Stimulated activated CD4-positive, alpha-beta T cell treated with anti-CD3 and anti-CD28 coated beads, Interleukin-2, amount 100 ng/mL, for 4 hours (primary cell): Measurements from ENCODE around the gene ZNF638.

Experiments
- DNase-seq: peaks from one replicate; pipeline ENCODE4 v3.0.0-alpha.2; 2020; ENCODE audit warnings: low read depth

ZNF638 gene

DNA sequence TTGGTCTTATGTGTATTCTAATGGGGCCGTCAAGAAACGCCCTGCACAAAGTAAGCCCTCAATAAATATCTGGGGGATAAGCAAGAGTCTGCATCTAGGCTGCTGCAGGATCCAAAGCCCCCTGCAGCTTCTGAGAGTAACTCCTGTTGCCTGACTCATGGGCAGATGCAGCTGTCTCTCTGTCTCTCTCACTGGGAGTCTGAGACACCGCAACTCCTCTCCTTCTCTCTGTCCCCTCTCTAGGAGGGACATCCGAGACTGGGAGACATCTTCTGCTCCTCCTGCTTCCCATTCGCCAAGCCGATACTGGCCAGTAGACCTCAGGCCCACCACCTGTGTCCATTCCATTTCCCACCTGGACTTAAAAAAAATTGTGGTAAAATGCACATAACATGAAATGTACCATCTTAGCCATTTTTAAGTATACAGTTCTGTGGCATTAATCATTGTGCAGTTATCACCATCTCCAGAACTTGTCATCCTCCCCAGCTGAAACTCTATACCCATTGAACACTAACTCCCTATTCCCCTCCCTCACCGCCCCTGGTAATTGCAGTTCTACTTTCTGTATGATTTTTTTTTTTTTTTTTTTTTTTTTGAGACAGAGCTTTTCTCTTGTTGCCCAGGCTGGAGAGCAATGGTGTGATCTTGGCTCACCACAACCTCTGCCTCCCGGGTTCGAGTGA lies 141.9 kb downstream of the ZNF638 start:
- no peak for DNase-seq

DNA sequence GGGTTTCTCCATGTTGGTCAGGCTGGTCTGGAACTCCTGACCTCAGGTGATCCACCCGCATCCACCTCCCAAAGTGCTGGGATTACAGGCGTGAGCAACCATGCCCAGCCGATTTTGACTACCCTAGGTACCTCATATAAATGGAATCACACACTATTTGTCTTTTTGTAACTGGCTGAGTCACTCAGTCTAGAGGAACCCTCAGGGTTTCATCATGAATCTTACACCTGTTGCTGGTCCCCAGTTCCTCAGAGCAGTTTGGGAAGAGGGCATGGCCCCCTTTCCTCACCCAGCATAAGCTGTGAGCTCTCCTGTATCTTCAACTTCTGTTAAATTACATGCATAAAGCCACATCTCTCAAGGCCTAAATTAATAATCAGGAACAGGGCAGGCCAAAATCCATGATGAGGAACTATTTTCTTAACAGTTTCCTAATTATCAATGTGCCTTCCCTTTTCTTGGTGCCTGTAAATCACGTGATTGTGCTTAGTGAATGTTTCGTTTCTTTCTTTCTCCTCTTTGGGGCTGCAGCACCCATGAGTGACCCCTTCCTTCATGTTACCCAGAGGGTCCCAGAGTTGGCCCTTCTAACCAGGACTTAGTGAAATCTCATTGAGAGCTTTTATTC lies 142.6 kb downstream of the ZNF638 start:
- DNase-seq = no peak

DNA sequence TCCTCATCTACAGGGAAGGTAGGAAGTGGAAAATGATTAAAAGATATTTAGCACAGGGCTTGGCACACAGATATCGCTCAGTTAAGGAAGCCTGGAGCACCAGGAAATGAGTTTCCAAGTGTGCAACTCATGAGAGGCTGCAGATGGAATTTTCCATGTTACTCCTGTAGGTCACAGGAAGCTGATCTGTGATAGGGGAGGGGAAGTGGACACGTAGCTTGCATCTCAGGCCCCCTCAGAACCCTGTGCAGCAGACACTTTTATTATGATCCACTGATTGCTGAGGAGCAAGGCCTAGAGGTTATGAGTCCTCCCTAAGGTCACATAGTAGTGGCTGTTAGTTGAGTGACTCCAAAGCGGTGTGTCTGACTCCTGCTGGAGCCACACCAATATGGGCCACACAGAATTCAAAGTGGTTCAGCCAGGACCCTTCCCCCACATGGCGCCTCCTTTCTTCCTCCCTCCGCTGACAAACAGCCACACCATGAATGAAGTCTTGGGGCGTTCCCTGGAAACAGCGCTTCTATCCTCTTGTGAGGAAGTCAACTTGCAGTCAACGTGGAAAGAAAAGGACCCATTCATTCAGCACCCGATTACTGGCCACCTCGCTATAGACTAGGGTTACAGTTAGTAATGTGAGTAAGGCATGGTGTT lies 143.3 kb downstream of the ZNF638 start:
- no peak for DNase-seq

DNA sequence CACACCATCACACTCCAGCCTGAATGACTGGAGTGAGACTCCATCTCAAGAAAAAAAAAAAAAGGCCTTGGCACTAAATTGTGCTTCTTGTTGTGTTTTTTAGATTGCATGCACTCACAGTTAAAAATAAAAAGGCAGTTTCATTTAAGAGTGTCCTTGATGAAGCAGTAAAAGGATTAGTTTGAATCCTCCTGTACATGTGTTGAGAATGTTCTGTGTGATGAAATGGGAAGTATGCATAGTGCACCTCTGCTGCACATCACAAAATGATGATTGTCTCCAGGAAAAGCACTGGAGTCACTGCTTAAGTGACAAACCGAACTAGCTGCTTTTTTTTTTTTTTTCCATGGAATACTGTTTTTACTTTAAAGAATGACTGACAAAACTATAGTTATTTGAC lies 144.9 kb downstream of the ZNF638 start:
- no peak for DNase-seq

DNA sequence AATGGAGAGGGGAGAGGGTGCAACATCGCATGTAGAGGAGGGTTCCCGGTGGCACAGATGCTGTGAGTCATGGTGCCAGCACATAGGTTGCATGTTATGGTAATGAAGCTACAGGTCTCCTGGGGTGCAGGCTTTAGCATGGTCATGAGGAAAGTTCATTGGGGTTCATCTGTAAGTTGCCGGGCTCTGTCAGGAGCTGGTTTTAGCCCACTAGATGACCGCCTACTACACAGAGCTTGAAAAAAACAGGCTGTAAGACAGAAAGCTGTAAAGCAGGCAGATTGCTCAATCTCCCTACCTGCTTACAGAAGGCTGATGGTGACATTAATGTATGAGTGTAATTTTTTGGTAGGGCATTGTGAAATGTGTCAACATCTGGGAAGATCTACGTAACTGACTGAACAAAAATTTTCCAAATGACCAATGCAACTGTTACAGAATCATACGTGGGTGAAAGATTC lies 145.7 kb downstream of the ZNF638 start:
- DNase-seq = no peak

DNA sequence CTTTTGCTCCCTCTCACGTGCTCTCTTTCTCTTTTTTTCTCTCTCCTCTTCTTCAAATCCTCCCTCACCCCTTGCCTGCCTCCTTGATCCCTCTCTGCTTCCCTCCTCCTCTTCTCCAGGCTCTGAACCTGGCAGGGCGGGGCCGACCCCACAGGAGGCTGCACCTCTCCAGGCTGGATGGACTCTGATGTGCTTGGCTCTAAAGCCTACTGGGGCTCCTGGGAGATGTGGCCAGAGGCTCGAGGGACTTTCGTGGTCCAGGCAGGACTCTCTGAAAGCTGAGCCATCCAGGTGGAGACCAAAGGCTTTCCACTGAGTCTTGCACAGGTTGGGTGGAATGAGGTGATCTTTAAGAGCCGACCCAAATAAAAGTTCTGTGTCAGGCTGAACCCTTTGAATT lies 147.2 kb downstream of the ZNF638 start:
- no peak for DNase-seq

DNA sequence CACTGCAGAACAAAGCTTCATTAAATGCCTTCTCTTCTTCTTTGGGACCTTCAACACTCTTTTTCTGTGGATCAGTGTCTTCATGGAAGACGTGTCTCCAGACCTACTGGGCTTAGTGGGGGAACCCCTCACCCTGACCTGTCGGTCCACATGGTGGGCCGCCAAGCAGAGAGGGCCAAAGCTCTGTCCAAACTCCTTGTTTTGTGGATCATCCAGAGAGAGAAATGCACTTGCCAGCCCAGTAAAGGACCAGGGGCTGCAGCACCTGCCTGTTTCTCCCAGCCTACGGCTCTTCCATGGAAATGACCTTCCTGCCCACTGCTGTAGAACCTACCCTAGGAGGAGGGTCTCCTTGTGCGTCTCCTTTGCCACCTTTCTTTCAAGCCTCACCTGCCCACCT lies 147.7 kb downstream of the ZNF638 start:
- DNase-seq = no peak

DNA sequence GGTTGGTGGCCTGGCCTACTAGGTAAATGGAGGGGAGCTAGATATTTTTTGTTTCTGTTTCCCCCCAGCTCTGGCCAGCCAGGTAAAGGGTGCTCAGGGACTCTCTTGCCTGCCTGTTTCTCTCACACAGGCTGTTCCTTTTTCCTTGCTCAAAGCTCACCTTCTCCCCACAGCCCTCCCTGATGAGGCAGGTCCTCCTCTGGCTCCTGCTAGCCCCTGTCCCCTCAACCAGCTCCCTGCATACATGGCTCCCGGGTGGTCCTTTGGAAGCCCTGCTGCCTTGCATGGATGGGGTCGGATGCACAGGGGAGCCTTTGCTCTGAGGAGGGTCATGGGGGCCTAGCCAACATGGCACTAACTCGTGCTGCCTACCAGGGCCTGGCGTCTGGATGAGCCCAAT lies 149.5 kb downstream of the ZNF638 start:
- DNase-seq = no peak

DNA sequence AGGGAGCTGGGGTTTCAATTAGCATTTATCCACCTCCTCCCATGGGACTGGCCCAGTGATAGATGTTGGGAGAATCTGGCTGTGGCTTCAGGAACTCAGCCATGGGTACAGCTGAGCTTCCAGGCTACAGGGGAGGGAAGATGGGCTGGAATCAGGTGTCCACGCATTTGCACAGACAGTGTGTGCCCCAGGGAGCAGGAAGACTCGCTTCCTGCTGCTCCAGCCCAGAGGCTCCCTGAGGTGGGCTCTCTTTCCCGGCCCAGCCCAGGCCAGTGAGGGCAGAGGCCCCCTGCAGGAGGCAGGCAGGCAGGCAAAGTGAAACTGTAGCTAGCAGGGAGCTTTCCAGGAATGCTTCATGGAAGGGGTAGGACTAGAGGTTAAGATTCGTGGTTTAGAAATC lies 150.5 kb downstream of the ZNF638 start:
- DNase-seq = no peak

DNA sequence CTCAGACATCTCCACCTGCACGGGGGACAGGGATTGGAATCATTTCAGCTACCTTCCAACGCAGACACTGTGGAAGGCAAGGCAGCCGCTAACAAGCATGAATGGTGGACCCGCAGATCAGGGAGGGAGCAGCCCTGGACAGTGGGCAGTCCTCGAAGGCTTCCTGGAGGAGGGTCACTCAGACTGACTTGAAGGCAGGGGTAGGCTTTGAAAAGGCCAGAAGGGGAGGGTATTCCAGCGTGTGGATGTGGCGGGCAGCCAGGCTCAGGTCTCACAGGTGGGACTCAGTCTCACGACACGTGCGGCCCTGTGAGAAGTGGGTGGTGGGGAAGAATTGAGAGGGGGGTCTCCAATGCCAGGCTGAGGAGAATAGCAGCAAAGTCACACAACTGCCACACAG lies 151.7 kb downstream of the ZNF638 start:
- no peak for DNase-seq

DNA sequence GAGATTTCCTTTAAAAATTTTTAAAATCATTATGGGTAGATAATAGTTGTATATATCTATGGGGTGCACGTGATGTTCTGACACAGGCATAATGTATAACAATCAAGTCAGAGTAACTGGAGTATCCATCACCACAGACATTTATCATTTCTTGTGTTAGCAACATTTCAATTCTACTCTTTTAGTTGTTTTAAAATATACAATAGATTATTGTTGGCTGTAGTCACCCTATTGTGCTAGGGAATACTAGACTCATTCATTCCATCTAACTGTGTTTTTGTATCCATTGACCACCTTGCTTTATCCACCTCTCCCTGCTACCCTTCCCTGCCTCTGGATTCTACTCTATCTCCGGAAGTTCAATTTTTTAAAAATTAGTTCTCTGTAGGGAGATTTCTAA lies 152.8 kb downstream of the ZNF638 start:
- DNase-seq = no peak
